Fibroblast of lung (primary cell): ENCODE results near the gene LY6G6F. TPM values are rescaled to one million over a fixed set of nuclear protein-coding genes. Genes with fewer than 3 reads are reported as not detected.

Experiments
- DNase-seq, 2 donors: peaks; one replicate each; pipeline versions ENCODE4 v3.0.0 to v3.0.0-alpha.2; 2010; ENCODE audit warnings: low read depth in 2 of 2
- H2AFZ ChIP-seq: 2 replicates; pipeline ENCODE4 v1.5.1; 2012; ENCODE audit warnings: low read length, control low read depth, inconsistent platforms
- H3K27ac ChIP-seq: 2 replicates; pipeline ENCODE4 v1.5.1; 2011; ENCODE audit warnings: low read length, control low read depth; ENCODE audit not compliant: insufficient read depth
- H3K27me3 ChIP-seq: 2 replicates; pipeline ENCODE4 v1.5.1; 2011; ENCODE audit warnings: mild to moderate bottlenecking, low read length; ENCODE audit not compliant: control insufficient read depth, insufficient read depth
- H3K36me3 ChIP-seq: 2 replicates; pipeline ENCODE4 v1.5.1; 2011; ENCODE audit warnings: low read length; ENCODE audit not compliant: control insufficient read depth, insufficient read depth
- H3K4me1 ChIP-seq: 2 replicates; pipeline ENCODE4 v1.5.1; 2011; ENCODE audit warnings: low read length; ENCODE audit not compliant: control insufficient read depth, insufficient read depth; ENCODE audit errors: extremely low read depth
- H3K4me2 ChIP-seq: 2 replicates; pipeline ENCODE4 v1.5.1; 2011; ENCODE audit warnings: low read length, control low read depth; ENCODE audit not compliant: insufficient read depth; ENCODE audit errors: extremely low read depth
- H3K4me3 ChIP-seq, 4 experiments: fragments of 200-600 bp in 1 of 4; sonication (generic) in 1 of 4; replicated peaks in 1 of 4; 2 replicates each; pipeline ENCODE4 v1.5.1; 2011 to 2016; ENCODE audit warnings: low read length in 4 of 4, low read depth in 3 of 4, mild to moderate bottlenecking in 3 of 4, control low read depth in 2 of 4, inconsistent platforms in 1 of 4, mixed read lengths in 1 of 4; ENCODE audit not compliant: insufficient read depth in 1 of 4; ENCODE audit errors: control extremely low read depth in 1 of 4
- H3K79me2 ChIP-seq: 2 replicates; pipeline ENCODE4 v1.5.1; 2012; ENCODE audit warnings: mild to moderate bottlenecking, low read length, inconsistent platforms; ENCODE audit not compliant: control insufficient read depth, insufficient read depth
- H3K9ac ChIP-seq: 2 replicates; pipeline ENCODE4 v1.5.1; 2011; ENCODE audit warnings: mild to moderate bottlenecking, low read length, control low read depth; ENCODE audit not compliant: insufficient read depth
- H3K9me3 ChIP-seq: 2 replicates; pipeline ENCODE4 v1.5.1; 2012; ENCODE audit warnings: low read depth, low read length; ENCODE audit not compliant: control insufficient read depth, insufficient read depth
- H4K20me1 ChIP-seq: 2 replicates; pipeline ENCODE4 v1.5.1; 2011; ENCODE audit warnings: low read length; ENCODE audit not compliant: control insufficient read depth, insufficient read depth; ENCODE audit errors: extremely low read depth
- CTCF ChIP-seq, 2 donors: IDR thresholded peaks in 1 of 2; conservative IDR thresholded peaks in 1 of 2; 1 replicate in 1 of 2; 2 replicates in 1 of 2; pipeline ENCODE4 v1.5.1; 2011 to 2012; ENCODE audit warnings: low read length in 2 of 2, control low read depth in 1 of 2, inconsistent platforms in 1 of 2, low read depth in 1 of 2, mild to moderate bottlenecking in 1 of 2
- EZH2 ChIP-seq: IDR thresholded peaks from 2 replicates; pipeline ENCODE4 v1.5.1; 2012; ENCODE audit warnings: low read length, control low read depth, mild to moderate bottlenecking; ENCODE audit errors: missing control alignments
- polyA plus RNA-seq, 2 donors: library from polyadenylated mRNA; depleted of rRNA in 1 of 2; stranded (reverse) in 1 of 2; unstranded in 1 of 2; fragments of >200 nt; gene quantifications; 2 replicates each; pipeline ENCODE4 v1.2.1, GENCODE V29; 2011 to 2012; ENCODE audit warnings: missing spikeins in 1 of 2
- total RNA-seq: library from RNA; depleted of rRNA; stranded (reverse); fragments of >200 nt; gene quantifications from 2 replicates; pipeline ENCODE4 v1.2.1, GENCODE V29; 2014

The LY6G6F gene
- total and polyA plus RNA-seq, 2 donors (not counting 1 experiment from before 2014, with no cell fraction given) = not detected

DNA sequence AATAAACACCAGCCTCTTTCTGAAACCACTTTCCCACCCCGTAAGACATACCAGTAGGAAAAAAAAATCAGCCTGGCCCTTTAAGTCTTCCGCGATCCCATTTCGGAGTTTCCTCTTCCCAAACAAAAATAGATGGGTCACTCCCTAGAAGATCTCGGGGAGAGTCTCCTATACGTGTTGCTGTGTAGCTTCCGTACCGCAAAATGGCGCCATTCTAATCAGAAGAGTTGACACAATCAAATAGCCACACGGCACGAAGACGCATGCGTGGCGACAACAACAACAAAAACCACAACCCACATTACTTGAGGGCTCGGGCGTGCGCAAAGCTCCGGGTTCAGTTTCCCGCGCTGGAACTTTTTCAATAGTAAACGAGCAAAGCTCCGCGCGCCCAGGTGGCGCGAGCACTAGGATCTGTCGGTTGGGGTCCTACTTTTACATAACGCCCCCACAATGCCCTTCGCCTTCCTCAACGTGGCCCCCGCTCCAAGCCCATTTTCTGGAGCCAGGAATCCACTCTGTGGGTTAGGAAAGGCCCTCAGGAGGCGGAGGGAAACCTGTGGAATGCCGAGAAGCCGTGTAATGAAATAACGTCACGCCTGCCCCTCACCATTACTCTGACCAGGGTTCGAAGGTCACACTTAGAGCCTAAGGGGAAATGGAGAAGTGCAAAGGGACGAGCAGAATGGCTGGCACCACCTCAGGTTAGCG is 41.7 kb upstream of the LY6G6F start, which contains the start of gene GPANK1:
TSS of gene GPANK1 (minus strand) at position 208 of the 711 bp plus-strand sequence. CDS start 519 bp downstream, outside the sequence.
- Histone ChIP-seq H2AFZ (peak within 1 kb of the TSS; percentile 60), H3K27me3 (no peaks in the 10 kb centered on the region), H4K20me1 (no peaks in the 10 kb centered on the region), H3K9me3 (no peaks in the 10 kb centered on the region), H3K4me1 (peaks cover 20% of the 10 kb centered on the region), H3K79me2 (peaks cover 51% of the 10 kb centered on the region), H3K4me3 (peak within 1 kb of the TSS; percentile 82 to 94 (median 86)), H3K36me3 (peaks cover 18% of the 10 kb centered on the region), H3K9ac (peak within 1 kb of the TSS; percentile 94), H3K27ac (peak within 1 kb of the TSS; percentile 87), H3K4me2 (peak within 1 kb of the TSS; percentile 95)
- TF ChIP-seq EZH2 (no peak), CTCF (conservative IDR thresholded peaks at IDR 0.05 in 1 of 2, IDR thresholded peaks at IDR 0.05 in 1 of 2; ENCODE audit: low read depth in 1 of 2, low read length in 2 of 2) (no peak)
- peak; percentile 91 to 97 for DNase-seq

DNA sequence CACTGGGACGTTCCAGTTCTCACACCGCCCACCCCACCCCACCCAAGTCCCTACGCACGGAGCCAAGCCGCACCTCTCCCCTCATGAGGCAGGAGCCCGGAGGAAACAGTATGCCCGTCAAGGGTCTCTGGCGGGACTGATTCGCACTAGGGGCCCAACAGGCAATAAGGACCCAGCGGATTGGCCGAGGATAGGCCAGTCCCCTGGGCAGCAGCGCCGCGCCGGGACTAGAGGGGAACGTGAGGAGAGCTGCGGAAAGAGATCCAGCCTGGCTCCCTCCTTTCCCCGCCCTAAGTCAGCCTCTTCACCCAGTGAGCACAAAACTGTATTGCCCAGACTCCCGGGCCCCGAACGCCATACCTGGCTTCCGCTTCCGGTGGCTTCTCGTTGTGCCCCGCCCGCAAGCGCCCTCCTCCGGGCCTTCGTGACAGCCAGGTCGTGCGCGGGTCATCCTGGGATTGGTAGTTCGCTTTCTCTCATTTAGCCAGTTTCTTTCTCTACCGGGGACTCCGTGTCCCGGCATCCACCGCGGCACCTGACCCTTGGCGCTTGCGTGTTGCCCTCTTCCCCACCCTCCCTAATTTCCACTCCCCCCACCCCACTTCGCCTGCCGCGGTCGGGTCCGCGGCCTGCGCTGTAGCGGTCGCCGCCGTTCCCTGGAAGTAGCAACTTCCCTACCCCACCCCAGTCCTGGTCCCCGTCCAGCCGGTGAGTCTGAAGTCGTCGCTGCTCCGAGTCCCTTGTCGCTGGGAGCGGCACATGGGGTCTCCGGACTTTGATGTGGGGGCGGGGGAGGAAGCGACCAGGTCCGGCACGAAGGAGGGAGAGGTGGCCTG is 40.9 kb upstream of the LY6G6F start, which contains the start of gene CSNK2B:
TSS of gene CSNK2B (plus strand) at position 580 of the 836 bp plus-strand sequence. CDS start 752 bp downstream, outside the sequence.
- Histone ChIP-seq H3K36me3 (peaks cover 22% of the 10 kb centered on the region), H4K20me1 (no peaks in the 10 kb centered on the region), H3K27me3 (no peaks in the 10 kb centered on the region), H3K79me2 (peaks cover 46% of the 10 kb centered on the region), H3K4me2 (peak within 1 kb of the TSS; percentile 95), H3K9ac (peak within 1 kb of the TSS; percentile 94), H3K9me3 (no peaks in the 10 kb centered on the region), H3K27ac (peak within 1 kb of the TSS; percentile 87), H2AFZ (peak within 1 kb of the TSS; percentile 60), H3K4me1 (peaks cover 23% of the 10 kb centered on the region), H3K4me3 (peak within 1 kb of the TSS; percentile 82 to 94 (median 86))
- peak; percentile 97 for DNase-seq
- peak in 1 of 2 donors; percentile 18 for TF ChIP-seq CTCF (conservative IDR thresholded peaks at IDR 0.05 in 1 of 2, IDR thresholded peaks at IDR 0.05 in 1 of 2; ENCODE audit: low read depth in 1 of 2, low read length in 2 of 2)
- TF ChIP-seq EZH2 = no peak
